Transverse colon (tissue), 3 donors: Measurements from ENCODE around the gene ARHGEF26.

Experiments
- EP300 ChIP-seq: sonication (generic); formaldehyde crosslinking; IDR thresholded peaks from one replicate; pipeline ENCODE4 v1.6.1; 2017; ENCODE audit warnings: antibody characterized with exemption, low read depth
- POLR2A ChIP-seq: fragments of 450-650 bp; IDR thresholded peaks from one replicate; pipeline ENCODE4 v1.6.1; 2016; ENCODE audit warnings: antibody characterized with exemption, mild to moderate bottlenecking, moderate library complexity
- TF ChIP-seq, protein P1 (sequence below), 5 experiments: fragments of 200-600 bp in 3 of 5; fragments of 450-650 bp in 2 of 5; sonication (generic) in 3 of 5; IDR thresholded peaks; 1 replicate in 2 of 5; 2 replicates in 3 of 5; pipeline ENCODE4 v1.5.1; 2016 to 2017; ENCODE audit warnings: antibody characterized with exemption in 5 of 5, inconsistent platforms in 3 of 5, mild to moderate bottlenecking in 2 of 5, moderate library complexity in 1 of 5

DNA sequence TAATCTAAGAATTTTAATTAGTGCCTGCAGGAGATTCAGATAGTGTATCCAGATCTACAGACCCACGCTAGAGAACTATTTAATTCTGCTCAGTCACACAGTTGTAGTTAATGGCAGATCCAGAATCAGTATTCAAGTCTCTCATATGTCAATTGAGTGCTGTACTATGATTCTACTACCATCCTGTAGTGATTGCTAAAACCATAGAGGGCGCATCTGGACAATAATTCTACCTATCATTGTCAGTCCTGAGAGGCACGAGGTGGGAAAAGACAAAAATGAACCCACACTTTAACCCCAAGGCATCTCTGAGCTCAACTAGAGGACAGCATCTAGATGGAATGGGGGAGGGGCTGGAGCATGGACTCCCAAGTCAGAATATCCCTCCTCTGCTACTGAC is 180.4 kb downstream of the ARHGEF26 start:
- TF ChIP-seq, protein P1, sequence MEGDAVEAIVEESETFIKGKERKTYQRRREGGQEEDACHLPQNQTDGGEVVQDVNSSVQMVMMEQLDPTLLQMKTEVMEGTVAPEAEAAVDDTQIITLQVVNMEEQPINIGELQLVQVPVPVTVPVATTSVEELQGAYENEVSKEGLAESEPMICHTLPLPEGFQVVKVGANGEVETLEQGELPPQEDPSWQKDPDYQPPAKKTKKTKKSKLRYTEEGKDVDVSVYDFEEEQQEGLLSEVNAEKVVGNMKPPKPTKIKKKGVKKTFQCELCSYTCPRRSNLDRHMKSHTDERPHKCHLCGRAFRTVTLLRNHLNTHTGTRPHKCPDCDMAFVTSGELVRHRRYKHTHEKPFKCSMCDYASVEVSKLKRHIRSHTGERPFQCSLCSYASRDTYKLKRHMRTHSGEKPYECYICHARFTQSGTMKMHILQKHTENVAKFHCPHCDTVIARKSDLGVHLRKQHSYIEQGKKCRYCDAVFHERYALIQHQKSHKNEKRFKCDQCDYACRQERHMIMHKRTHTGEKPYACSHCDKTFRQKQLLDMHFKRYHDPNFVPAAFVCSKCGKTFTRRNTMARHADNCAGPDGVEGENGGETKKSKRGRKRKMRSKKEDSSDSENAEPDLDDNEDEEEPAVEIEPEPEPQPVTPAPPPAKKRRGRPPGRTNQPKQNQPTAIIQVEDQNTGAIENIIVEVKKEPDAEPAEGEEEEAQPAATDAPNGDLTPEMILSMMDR (IDR thresholded peaks at IDR 0.05) = no peak
- TF ChIP-seq POLR2A (no peak), EP300 (no peak)
